SK-N-SH (cell line): ENCODE data around the gene MAP1LC3A. TPM values are rescaled to one million over a fixed set of nuclear protein-coding genes. Genes with fewer than 3 reads are reported as not detected.

Source experiments
- CTCF ChIA-PET: fragments of 300-600, 350-600 bp; formaldehyde crosslinking; extraction: SDS; loops from one replicate; lab custom pipeline; 2021; lab: Yijun Ruan, JAX
- POLR2A ChIA-PET: fragments of 350-600 bp; sonication (Branson Sonifier 250); formaldehyde crosslinking; extraction: SDS; loops from one replicate; lab custom pipeline; 2020; ENCODE audit warnings: antibody characterized with exemption, inconsistent platforms; lab: Yijun Ruan, JAX
- DNase-seq: peaks from one replicate; pipeline ENCODE4 v3.0.0; 2012
- H2AFZ ChIP-seq: fragments of 200-600 bp; sonication (generic); 2 replicates; pipeline ENCODE4 v1.8.1; 2016; ENCODE audit warnings: antibody characterized with exemption, mild to moderate bottlenecking, low read depth
- H3F3A ChIP-seq: fragments of 200-600 bp; sonication (generic); replicated peaks from 2 replicates; pipeline ENCODE3; 2016; ENCODE audit warnings: antibody characterized with exemption, mild to moderate bottlenecking; ENCODE audit not compliant: insufficient read depth
- H3K27ac ChIP-seq, 2 experiments: fragments of 200-500 bp in 1 of 2; fragments of 200-600 bp in 1 of 2; sonication (Bioruptor generic) in 1 of 2; sonication (generic), shearing (Covaris generic) in 1 of 2; 2 replicates each; pipeline versions ENCODE4 v1.5.1 to v1.6.1; 2014 to 2016; ENCODE audit warnings: low read depth in 2 of 2, inconsistent platforms in 1 of 2, low read length in 1 of 2, mild to moderate bottlenecking in 1 of 2, mixed read lengths in 1 of 2
- H3K27me3 ChIP-seq: fragments of 200-600 bp; sonication (generic), shearing (Covaris generic); 2 replicates; pipeline ENCODE4 v1.6.1; 2016; ENCODE audit warnings: mixed run types; ENCODE audit not compliant: insufficient read depth
- H3K36me3 ChIP-seq, 2 experiments: fragments of 200-500 bp in 1 of 2; fragments of 200-600 bp in 1 of 2; sonication (Bioruptor generic) in 1 of 2; sonication (generic) in 1 of 2; replicated peaks in 1 of 2; 2 replicates each; pipeline versions ENCODE3 to v1.5.1; 2014 to 2016; ENCODE audit warnings: low read length in 1 of 2, mild to moderate bottlenecking in 1 of 2; ENCODE audit not compliant: insufficient read depth in 2 of 2, control insufficient read depth in 1 of 2
- H3K4me1 ChIP-seq, 2 experiments: fragments of 200-500 bp in 1 of 2; fragments of 200-600 bp in 1 of 2; sonication (Bioruptor generic) in 1 of 2; sonication (generic), shearing (Covaris generic) in 1 of 2; 2 replicates each; pipeline versions ENCODE4 v1.5.1 to v1.6.1; 2014 to 2016; ENCODE audit warnings: low read depth in 1 of 2, low read length in 1 of 2, mixed run types in 1 of 2; ENCODE audit not compliant: insufficient read depth in 2 of 2, control insufficient read depth in 1 of 2
- H3K4me2 ChIP-seq: fragments of 200-600 bp; sonication (generic), shearing (Covaris generic); 2 replicates; pipeline ENCODE4 v1.6.1; 2017; ENCODE audit warnings: mixed run types
- H3K4me3 ChIP-seq, 2 experiments: fragments of 200-500 bp in 1 of 2; fragments of 200-600 bp in 1 of 2; sonication (Bioruptor generic) in 1 of 2; sonication (generic), shearing (Covaris generic) in 1 of 2; 2 replicates each; pipeline versions ENCODE4 v1.5.1 to v1.8.1; 2014 to 2016; ENCODE audit warnings: low read depth in 2 of 2, inconsistent platforms in 1 of 2, low read length in 1 of 2, mild to moderate bottlenecking in 1 of 2, mixed read lengths in 1 of 2, moderate library complexity in 1 of 2
- H3K79me2 ChIP-seq: fragments of 200-600 bp; sonication (generic); 2 replicates; pipeline ENCODE4 v1.8.1; 2017; ENCODE audit warnings: mild to moderate bottlenecking; ENCODE audit not compliant: insufficient read depth
- H3K9ac ChIP-seq: fragments of 200-600 bp; sonication (generic); 2 replicates; pipeline ENCODE4 v1.6.1; 2017; ENCODE audit warnings: mixed run types
- H3K9me2 ChIP-seq: fragments of 200-600 bp; sonication (generic); 2 replicates; pipeline ENCODE4 v1.6.1; 2017; ENCODE audit warnings: mixed run types
- H3K9me3 ChIP-seq: fragments of 200-600 bp; sonication (generic); 2 replicates; pipeline ENCODE4 v1.6.1; 2017; ENCODE audit warnings: mixed run types, mild to moderate bottlenecking, moderate library complexity
- H4K20me1 ChIP-seq: fragments of 200-600 bp; sonication (generic); 2 replicates; pipeline ENCODE4 v1.6.1; 2017; ENCODE audit warnings: mild to moderate bottlenecking, mixed run types; ENCODE audit not compliant: insufficient read depth
- FOXJ3 ChIP-seq: sonication (generic); formaldehyde crosslinking; IDR thresholded peaks from 2 replicates; pipeline ENCODE4 v1.5.1; 2020; ENCODE audit warnings: mild to moderate bottlenecking, missing genetic modification reagents
- FOXM1 ChIP-seq: IDR thresholded peaks from 2 replicates; pipeline ENCODE4 v1.4.0; 2012; ENCODE audit warnings: low read depth, mild to moderate bottlenecking
- JUND ChIP-seq: IDR thresholded peaks from 2 replicates; pipeline ENCODE4 v1.4.0; 2012
- MEF2A ChIP-seq: IDR thresholded peaks from 2 replicates; pipeline ENCODE4 v1.4.0; 2012; ENCODE audit warnings: low read depth, borderline replicate concordance
- MXI1 ChIP-seq: IDR thresholded peaks from 2 replicates; pipeline ENCODE4 v1.6.1; 2012; ENCODE audit warnings: mild to moderate bottlenecking, low read depth, low read length, improper control_type of control experiment
- NRF1 ChIP-seq: IDR thresholded peaks from 2 replicates; pipeline ENCODE4 v1.6.1; 2012; ENCODE audit warnings: low read depth, mild to moderate bottlenecking, low read length
- RCOR1 ChIP-seq: fragments of 150-350 bp; IDR thresholded peaks from 2 replicates; pipeline ENCODE4 v1.6.1; 2017; ENCODE audit warnings: antibody characterized with exemption, low read length
- RFX5 ChIP-seq: IDR thresholded peaks from 2 replicates; pipeline ENCODE4 v1.6.1; 2012; ENCODE audit warnings: mild to moderate bottlenecking, improper control_type of control experiment, low read length
- RXRA ChIP-seq: IDR thresholded peaks from 2 replicates; pipeline ENCODE4 v1.4.0; 2012; ENCODE audit warnings: low read depth, mild to moderate bottlenecking, borderline replicate concordance
- SIN3A ChIP-seq: IDR thresholded peaks from 2 replicates; pipeline ENCODE4 v1.6.1; 2012; ENCODE audit warnings: low read depth, mild to moderate bottlenecking, low read length, moderate library complexity, borderline replicate concordance
- SMC3 ChIP-seq: IDR thresholded peaks from 2 replicates; pipeline ENCODE4 v1.6.1; 2012; ENCODE audit warnings: low read depth, low read length, improper control_type of control experiment
- TCF12 ChIP-seq: IDR thresholded peaks from 2 replicates; pipeline ENCODE4 v1.4.0; 2012
- TEAD4 ChIP-seq: IDR thresholded peaks from 2 replicates; pipeline ENCODE4 v1.4.0; 2012; ENCODE audit warnings: mild to moderate bottlenecking, borderline replicate concordance; ENCODE audit not compliant: insufficient read depth
- YY1 ChIP-seq: IDR thresholded peaks from 2 replicates; pipeline ENCODE4 v1.4.0; 2012; ENCODE audit warnings: low read depth, mild to moderate bottlenecking
- WGBS: methylation state at CpG from one replicate; pipeline ENCODE4 v1.1.6; 2017; ENCODE audit warnings: low lambda C conversion rate; 5-methylcytosine and 5-hydroxymethylcytosine counted together
- polyA plus RNA-seq, 3 experiments: library from polyadenylated mRNA; depleted of rRNA; stranded (reverse); fragments of >200 nt; gene quantifications; 2 replicates each; pipeline ENCODE4 v1.2.3, GENCODE V29; 2012
- TF ChIP-seq, protein P1 (sequence below): fragments of 200-600 bp; sonication (generic); IDR thresholded peaks from 2 replicates; pipeline ENCODE4 v1.6.1; 2017; ENCODE audit warnings: antibody characterized with exemption, mild to moderate bottlenecking, moderate library complexity
- TF ChIP-seq, protein P2 (sequence below): fragments of 150-350 bp; IDR thresholded peaks from 2 replicates; pipeline ENCODE4 v1.6.1; 2016; ENCODE audit warnings: mild to moderate bottlenecking, low read depth, low read length
- TF ChIP-seq, protein P3 (sequence below): IDR thresholded peaks from 2 replicates; pipeline ENCODE4 v1.4.0; 2012; ENCODE audit warnings: low read depth
- TF ChIP-seq, protein P4 (sequence below): IDR thresholded peaks from 2 replicates; pipeline ENCODE4 v1.6.1; 2012; ENCODE audit warnings: mild to moderate bottlenecking, low read depth, low read length, moderate library complexity

MAP1LC3A gene
- polyA plus RNA-seq, 1 of the 3 experiments (the other 2 are of a cell fraction) = 24.9 TPM

DNA sequence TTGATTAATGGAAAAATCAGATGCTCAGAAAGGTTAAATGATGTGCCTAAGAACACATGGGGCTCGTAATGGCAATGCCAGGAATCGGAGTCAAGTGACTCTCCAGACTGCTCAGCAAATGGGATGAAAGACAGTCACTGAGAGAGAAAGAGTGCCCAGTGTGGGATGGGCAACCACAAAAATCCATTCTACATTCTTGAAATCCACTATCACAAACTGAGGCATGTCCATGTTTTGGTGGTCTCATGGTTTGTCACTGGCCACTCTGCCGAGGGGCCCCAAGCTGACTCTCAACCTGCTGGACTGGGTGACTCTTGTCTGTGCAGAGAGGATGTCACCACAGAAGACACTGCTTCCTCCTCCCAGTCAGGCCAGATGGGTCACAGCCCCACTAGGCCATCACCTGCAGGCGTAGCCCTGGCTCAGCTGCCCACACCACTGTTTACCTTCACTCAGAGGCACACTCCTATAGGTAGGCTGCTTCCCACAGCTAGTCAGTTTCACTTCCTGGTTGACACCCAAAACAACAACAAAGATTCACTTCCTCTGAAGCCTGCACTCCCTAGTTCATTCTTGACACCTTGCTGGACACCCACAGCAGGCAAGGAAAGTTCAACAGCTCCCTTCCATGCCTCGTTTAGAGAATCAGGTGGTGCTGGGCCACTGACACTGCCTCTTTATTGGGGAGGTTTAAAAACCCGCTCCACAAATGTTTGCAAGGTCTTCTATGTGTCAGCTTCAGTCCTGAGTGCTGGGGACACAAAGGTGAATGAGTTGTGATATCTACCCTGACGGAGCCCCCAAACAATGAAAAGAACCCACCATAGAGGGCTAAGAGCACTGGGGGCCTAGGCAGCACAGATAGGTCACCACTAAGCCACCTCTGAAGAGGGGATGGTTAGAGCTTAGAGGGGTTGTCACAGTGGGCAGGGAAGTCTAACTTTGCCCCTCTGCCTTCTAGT, 21.7 kb downstream of the MAP1LC3A start:
- TF ChIP-seq FOXJ3 = no peak
- TF ChIP-seq RCOR1 = no peak
- no peak for TF ChIP-seq MEF2A
- no peak for TF ChIP-seq YY1
- TF ChIP-seq, protein P1, sequence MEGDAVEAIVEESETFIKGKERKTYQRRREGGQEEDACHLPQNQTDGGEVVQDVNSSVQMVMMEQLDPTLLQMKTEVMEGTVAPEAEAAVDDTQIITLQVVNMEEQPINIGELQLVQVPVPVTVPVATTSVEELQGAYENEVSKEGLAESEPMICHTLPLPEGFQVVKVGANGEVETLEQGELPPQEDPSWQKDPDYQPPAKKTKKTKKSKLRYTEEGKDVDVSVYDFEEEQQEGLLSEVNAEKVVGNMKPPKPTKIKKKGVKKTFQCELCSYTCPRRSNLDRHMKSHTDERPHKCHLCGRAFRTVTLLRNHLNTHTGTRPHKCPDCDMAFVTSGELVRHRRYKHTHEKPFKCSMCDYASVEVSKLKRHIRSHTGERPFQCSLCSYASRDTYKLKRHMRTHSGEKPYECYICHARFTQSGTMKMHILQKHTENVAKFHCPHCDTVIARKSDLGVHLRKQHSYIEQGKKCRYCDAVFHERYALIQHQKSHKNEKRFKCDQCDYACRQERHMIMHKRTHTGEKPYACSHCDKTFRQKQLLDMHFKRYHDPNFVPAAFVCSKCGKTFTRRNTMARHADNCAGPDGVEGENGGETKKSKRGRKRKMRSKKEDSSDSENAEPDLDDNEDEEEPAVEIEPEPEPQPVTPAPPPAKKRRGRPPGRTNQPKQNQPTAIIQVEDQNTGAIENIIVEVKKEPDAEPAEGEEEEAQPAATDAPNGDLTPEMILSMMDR = no peak
- TF ChIP-seq TCF12 = no peak
- TF ChIP-seq NRF1 = no peak
- TF ChIP-seq JUND = no peak
- 89% methylated on average over 6 of the region's 7 CpGs for WGBS
- CTCF ChIA-PET = interaction anchor here (0.9 to 1.6 kb wide), 5 partner anchors 9 to 268 kb away, joined by 3 to 6 read pairs (median 4); no protein-coding TSS in a partner anchor
- Histone ChIP-seq H3K27ac (no peak overlapping the region), H3K9me2 (no peaks in the 10 kb centered on the region), H3K27me3 (no peaks in the 10 kb centered on the region), H3K4me1 (peaks cover 0 to 15% of the 10 kb centered on the region in 2 experiments; a peak in 3 of 4 replicates), H3K9me3 (no peaks in the 10 kb centered on the region), H3K4me2 (no peak overlapping the region), H3K36me3 (peaks cover 0 to 2% of the 10 kb centered on the region in 2 experiments), H3K79me2 (no peaks in the 10 kb centered on the region), H4K20me1 (no peaks in the 10 kb centered on the region), H2AFZ (no peak overlapping the region), H3K4me3 (no peak overlapping the region), H3K9ac (no peak overlapping the region), H3F3A (no peaks in the 10 kb centered on the region)
- DNase-seq = no peak
- POLR2A ChIA-PET = no interaction called here

DNA sequence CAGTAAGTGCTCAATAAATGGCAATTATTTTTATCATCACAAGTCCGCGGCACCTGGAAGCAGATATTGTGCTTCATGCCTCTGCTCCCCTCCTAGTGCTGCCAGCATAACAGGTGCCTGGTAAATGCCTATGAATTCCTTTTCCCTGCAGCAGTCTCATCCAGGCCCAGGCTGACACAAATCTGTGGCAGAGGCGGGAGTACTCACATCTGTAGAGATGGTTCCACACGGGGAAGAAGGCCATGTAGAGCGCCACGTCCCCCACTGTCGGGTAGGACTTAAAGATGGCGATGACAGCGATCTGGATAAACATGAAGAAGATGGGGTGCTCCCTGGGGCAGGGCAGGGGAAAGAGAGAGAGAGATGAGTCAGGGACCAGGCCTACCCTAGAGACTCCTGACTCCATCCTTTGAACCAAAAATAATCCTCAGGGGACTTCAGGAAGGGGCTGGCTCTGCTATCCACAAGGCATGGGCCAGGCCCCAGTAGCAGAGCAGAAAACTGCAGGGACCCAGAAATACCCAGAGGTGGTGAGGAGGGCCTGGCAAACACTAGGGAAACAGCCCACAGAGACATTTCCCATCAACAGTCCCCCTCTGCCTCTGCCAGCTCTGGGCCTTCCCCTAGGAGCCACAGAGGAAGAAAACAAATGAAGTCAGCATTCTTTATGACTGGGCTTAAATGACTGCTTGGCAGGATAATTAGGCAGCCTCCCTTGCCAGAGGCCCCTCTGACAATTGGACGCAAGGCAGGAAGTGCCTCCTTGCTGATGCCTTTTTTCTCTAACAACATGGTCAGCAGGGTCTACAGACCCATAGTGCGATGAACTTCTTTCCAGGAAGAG, 23.0 kb downstream of the MAP1LC3A start:
- H3K9ac ChIP-seq = 0 out of 2 replicates have a peak overlapping the region, but pooled peaks have one; percentile 1
- no peaks in the 10 kb centered on the region for H4K20me1 ChIP-seq
- no peaks in the 10 kb centered on the region for H3F3A ChIP-seq
- H3K27me3 ChIP-seq = no peaks in the 10 kb centered on the region
- no peak overlapping the region for H3K4me2 ChIP-seq
- 0 out of 2 replicates have a peak overlapping the region, but pooled peaks have one; percentile 63 for H2AFZ ChIP-seq
- no peak overlapping the region for H3K4me3 ChIP-seq
- no peaks in the 10 kb centered on the region for H3K9me2 ChIP-seq
- DNase-seq = no peak
- H3K9me3 ChIP-seq = no peaks in the 10 kb centered on the region
- H3K79me2 ChIP-seq = no peaks in the 10 kb centered on the region
- 89% methylated on average over 11 of the region's 11 CpGs for WGBS
- peak overlapping the region in 1 of 2 experiments; percentile 32; a peak in 2 of 4 replicates for H3K27ac ChIP-seq
- ChIA-PET CTCF (interaction anchor here (1.2 to 1.6 kb wide), 3 partner anchors 11 to 269 kb away, joined by 3 to 6 read pairs (median 4); no protein-coding TSS in a partner anchor), POLR2A (no interaction called here)
- peaks cover 0 to 2% of the 10 kb centered on the region in 2 experiments for H3K36me3 ChIP-seq
- H3K4me1 ChIP-seq = peaks cover 0 to 15% of the 10 kb centered on the region in 2 experiments; a peak in 3 of 4 replicates
- TF ChIP-seq, protein P2, sequence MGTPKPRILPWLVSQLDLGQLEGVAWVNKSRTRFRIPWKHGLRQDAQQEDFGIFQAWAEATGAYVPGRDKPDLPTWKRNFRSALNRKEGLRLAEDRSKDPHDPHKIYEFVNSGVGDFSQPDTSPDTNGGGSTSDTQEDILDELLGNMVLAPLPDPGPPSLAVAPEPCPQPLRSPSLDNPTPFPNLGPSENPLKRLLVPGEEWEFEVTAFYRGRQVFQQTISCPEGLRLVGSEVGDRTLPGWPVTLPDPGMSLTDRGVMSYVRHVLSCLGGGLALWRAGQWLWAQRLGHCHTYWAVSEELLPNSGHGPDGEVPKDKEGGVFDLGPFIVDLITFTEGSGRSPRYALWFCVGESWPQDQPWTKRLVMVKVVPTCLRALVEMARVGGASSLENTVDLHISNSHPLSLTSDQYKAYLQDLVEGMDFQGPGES = no peak
- no peak for TF ChIP-seq SMC3
- no peak for TF ChIP-seq MXI1
- no peak for TF ChIP-seq RFX5
- TF ChIP-seq RXRA = no peak
- TF ChIP-seq NRF1 = no peak
- TF ChIP-seq TEAD4 = no peak
- TF ChIP-seq FOXM1 = no peak
- no peak for TF ChIP-seq MEF2A
- TF ChIP-seq, protein P3, sequence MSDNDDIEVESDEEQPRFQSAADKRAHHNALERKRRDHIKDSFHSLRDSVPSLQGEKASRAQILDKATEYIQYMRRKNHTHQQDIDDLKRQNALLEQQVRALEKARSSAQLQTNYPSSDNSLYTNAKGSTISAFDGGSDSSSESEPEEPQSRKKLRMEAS = no peak
- TF ChIP-seq SIN3A = no peak
- TF ChIP-seq, protein P4, sequence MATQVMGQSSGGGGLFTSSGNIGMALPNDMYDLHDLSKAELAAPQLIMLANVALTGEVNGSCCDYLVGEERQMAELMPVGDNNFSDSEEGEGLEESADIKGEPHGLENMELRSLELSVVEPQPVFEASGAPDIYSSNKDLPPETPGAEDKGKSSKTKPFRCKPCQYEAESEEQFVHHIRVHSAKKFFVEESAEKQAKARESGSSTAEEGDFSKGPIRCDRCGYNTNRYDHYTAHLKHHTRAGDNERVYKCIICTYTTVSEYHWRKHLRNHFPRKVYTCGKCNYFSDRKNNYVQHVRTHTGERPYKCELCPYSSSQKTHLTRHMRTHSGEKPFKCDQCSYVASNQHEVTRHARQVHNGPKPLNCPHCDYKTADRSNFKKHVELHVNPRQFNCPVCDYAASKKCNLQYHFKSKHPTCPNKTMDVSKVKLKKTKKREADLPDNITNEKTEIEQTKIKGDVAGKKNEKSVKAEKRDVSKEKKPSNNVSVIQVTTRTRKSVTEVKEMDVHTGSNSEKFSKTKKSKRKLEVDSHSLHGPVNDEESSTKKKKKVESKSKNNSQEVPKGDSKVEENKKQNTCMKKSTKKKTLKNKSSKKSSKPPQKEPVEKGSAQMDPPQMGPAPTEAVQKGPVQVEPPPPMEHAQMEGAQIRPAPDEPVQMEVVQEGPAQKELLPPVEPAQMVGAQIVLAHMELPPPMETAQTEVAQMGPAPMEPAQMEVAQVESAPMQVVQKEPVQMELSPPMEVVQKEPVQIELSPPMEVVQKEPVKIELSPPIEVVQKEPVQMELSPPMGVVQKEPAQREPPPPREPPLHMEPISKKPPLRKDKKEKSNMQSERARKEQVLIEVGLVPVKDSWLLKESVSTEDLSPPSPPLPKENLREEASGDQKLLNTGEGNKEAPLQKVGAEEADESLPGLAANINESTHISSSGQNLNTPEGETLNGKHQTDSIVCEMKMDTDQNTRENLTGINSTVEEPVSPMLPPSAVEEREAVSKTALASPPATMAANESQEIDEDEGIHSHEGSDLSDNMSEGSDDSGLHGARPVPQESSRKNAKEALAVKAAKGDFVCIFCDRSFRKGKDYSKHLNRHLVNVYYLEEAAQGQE = no peak
